GM12864 (cell line): Measurements from ENCODE around the gene FEV.

ENCODE experiments used
- DNase-seq: peaks from one replicate; pipeline ENCODE4 v3.0.0-alpha.2; 2011; ENCODE audit warnings: low read depth
- H3K4me3 ChIP-seq: 2 replicates; pipeline ENCODE4 v1.5.1; 2011; ENCODE audit warnings: mild to moderate bottlenecking, low read depth, low read length, control low read depth
- TF ChIP-seq, protein P1 (sequence below): IDR thresholded peaks from 2 replicates; pipeline ENCODE4 v1.5.1; 2011; ENCODE audit warnings: low read depth, mild to moderate bottlenecking, moderate library complexity, low read length, control low read depth, inconsistent platforms; ENCODE audit errors: missing control alignments

Gene FEV

DNA sequence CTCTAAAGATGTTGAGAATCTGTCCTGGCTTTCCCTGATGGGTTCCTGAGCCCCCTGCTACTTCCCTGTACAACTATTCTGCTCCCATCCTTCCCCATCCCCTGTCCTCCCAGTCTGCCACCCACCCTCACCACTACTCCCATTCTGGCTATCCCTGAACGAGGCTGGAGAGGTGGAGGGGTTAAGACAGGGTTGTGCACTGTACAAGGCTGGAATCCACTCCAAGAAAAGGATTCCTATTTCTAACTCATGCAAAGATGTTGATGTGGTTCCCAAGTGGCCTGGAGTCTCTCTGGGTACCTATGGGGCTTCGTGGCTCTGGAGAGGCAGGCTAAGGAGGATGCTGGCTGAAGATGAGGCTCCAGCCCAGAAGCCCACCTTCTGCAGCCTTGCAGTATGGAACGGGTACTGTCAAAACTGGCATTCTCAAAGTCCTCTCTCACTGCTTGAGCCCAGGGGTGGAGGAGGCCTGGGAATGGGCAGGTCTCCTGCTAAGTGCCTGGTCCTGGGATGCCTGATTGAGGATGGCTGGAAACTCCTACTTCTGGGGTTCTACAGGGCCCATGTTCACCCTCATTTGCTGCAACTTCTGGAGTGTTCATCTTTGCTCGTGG is 1.3 kb upstream of the FEV start:
- TF ChIP-seq, protein P1, sequence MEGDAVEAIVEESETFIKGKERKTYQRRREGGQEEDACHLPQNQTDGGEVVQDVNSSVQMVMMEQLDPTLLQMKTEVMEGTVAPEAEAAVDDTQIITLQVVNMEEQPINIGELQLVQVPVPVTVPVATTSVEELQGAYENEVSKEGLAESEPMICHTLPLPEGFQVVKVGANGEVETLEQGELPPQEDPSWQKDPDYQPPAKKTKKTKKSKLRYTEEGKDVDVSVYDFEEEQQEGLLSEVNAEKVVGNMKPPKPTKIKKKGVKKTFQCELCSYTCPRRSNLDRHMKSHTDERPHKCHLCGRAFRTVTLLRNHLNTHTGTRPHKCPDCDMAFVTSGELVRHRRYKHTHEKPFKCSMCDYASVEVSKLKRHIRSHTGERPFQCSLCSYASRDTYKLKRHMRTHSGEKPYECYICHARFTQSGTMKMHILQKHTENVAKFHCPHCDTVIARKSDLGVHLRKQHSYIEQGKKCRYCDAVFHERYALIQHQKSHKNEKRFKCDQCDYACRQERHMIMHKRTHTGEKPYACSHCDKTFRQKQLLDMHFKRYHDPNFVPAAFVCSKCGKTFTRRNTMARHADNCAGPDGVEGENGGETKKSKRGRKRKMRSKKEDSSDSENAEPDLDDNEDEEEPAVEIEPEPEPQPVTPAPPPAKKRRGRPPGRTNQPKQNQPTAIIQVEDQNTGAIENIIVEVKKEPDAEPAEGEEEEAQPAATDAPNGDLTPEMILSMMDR = no peak
- no peak for DNase-seq
- no peak overlapping the region for H3K4me3 ChIP-seq

- H3K4me3 ChIP-seq = no peak overlapping the region
- TF ChIP-seq, protein P1 = no peak
- no peak for DNase-seq
These were observed 524 bp upstream of the FEV start for GRCh38 chr2:218985325-218986091.

DNA sequence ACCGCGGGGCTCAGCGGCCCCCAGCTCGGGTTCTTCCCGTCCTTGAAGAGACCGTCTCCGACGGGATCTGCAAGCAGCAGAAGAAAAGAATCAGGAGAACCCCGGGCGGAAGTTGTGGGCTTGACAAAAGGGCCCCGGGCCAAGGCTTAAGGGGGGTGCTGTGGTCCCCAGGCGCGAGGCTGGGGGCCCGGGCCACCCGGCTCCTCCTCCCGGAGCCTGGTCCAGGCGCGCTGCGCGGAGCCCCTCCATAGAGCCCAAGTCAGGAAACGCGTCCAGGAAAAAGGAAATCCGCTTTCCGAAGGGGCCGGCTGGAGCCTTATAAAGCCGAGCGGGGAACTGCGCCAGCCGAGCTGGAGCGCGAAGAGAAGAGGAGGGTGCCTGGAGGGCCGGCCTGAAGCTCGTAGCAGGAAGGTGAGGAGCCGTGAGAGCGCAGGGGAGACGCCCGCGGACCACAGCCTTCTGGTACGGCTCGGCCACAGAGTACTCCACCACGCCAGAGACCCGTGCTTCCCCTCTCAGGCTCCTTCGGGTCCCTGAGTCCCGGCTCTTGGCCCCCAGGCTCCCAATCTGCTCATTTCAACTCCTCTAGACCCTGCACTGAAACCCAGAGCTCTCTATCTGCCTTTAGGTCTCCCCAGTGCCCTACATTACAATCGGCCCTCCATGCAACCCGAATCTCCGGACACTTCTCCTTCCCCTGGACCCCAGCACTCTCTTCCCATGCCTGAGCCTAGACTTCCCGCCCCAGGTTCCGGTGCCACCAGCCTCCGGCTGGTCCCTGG is 554 bp downstream of the FEV start:
- H3K4me3 ChIP-seq = no peak overlapping the region
- TF ChIP-seq, protein P1 = no peak
- DNase-seq = no peak

DNA sequence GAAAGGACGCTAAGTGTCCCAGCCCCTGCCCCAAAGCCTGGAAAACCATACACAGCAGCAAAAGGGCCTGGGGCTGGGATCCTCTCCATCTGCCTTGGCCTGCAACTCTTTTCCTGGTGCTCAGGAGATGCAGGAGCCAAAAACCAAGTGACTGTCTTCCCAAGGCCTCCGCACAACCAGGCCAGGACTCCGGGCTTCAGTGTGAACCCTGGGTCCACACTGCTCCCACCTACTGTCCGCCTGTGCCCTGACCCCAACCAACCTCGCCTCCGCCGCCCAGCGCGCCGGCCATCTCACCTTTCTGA is 1.1 kb downstream of the FEV start:
- DNase-seq = no peak
- TF ChIP-seq, protein P1 = no peak
- H3K4me3 ChIP-seq = no peak overlapping the region

GRCh38 chr2:218983263-218983933 is 1.6 kb downstream of the FEV start:
- TF ChIP-seq, protein P1 = no peak
- no peak overlapping the region for H3K4me3 ChIP-seq
- no peak for DNase-seq

DNA sequence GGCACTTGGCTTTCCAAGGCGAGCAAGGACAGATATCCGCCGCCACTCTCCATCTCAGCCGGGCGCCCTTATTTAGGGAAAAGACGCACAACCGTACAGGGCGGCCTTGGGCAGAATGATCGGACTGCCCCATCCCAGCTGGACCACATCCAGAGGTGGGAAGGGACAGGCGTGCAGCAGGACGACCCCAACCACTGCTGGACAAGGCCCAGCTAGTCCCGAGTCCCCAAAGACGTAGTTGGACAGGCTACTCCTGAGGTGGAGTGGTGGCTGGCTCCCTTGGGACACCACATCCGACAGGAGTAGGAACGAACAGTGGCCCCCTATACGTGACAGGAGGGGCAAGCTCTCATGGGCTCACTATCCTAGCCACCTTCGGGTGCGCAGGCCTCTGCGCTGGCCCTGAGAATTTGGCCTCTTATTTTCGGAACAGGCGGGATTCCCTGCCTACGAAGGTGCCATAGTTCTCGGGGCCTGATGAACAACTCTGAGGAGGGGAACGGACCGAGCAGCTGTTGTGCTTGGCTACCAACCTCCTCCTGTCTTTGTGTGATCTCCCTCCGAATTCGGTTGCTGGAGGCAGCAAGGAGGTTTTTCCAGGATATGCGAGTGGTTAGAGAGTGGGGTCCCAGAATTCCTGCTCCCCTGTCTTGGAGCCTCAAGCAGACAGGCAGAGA is 2.3 kb downstream of the FEV start:
- TF ChIP-seq, protein P1 = no peak
- no peak overlapping the region for H3K4me3 ChIP-seq
- no peak for DNase-seq
